Measurements from ENCODE around the gene DMBT1. TPM values are rescaled to one million over a fixed set of nuclear protein-coding genes. Genes with fewer than 3 reads are reported as not detected.

Gene DMBT1
- 100 to 1,000 TPM in 1 of 2 donors, 10 to 100 TPM in 1; 33.6 to 165 TPM for total RNA-seq

DNA sequence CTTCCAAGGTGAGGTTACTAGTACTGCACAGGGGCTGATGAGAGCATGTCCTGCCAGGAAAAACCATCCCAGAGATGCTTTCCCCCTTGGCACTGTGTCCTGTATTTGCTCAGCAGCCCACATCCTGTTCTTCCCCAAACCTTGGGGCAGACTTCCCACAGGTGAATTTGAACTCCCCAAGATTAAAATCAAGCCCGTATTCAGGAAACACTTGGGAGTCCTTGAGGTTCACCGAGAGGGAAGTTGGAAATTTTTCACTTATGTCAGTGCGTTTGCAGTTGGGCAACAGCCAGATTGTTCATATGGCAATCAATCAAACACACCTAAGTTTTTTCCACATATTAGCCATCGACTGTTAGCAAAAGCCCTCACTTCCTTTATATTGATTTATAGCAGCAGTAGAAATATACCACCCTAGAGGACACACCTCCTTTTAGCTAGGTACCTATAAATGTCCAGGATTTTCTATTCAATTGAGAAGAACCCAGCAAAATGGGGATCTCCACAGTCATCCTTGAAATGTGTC lies at the start of gene DMBT1:
Gene DMBT1 (plus strand): TSS at position 476 of the 526 bp plus-strand sequence. CDS start 17 bp downstream, at position 493.
- Histone ChIP-seq H3K9me3 (no peaks in the 10 kb centered on the region), H3K4me3 (peak within 1 kb of the TSS; percentile 2), H3K27ac (no peak within 1 kb of the TSS), H3K36me3 (no peaks in the 10 kb centered on the region), H3K4me1 (no peaks in the 10 kb centered on the region), H3K27me3 (no peaks in the 10 kb centered on the region), H3K9ac (ENCODE audit: low read depth in 2 of 2, low read length in 2 of 2) (no peak within 1 kb of the TSS)
- DNase-seq: no peak
- no peak for TF ChIP-seq CTCF (IDR thresholded peaks at IDR 0.05)
- intact Hi-C loops (cut with DNase I): loop anchor here (10.0 kb wide), 2 partner anchors 126 to 216 kb away; no protein-coding TSS in a partner anchor

- Histone ChIP-seq H3K9me3 (no peaks in the 10 kb centered on the region), H3K4me3 (no peak overlapping the region), H3K9ac (ENCODE audit: low read depth in 2 of 2, low read length in 2 of 2) (no peak overlapping the region), H3K27me3 (no peaks in the 10 kb centered on the region), H3K36me3 (no peaks in the 10 kb centered on the region), H3K4me1 (no peaks in the 10 kb centered on the region), H3K27ac (no peak overlapping the region)
- intact Hi-C loops (cut with DNase I): no loop called here
- TF ChIP-seq CTCF (IDR thresholded peaks at IDR 0.05): no peak
- DNase-seq: no peak
These were observed 47.5 kb upstream of the DMBT1 start for GRCh38 chr10:122513053-122513452.

GRCh38 chr10:122514045-122514840 lies 46.3 kb upstream of the DMBT1 start:
- no peak overlapping the region for H3K9ac ChIP-seq (ENCODE audit: low read depth in 2 of 2, low read length in 2 of 2)
- no peaks in the 10 kb centered on the region for H3K36me3 ChIP-seq
- TF ChIP-seq CTCF (IDR thresholded peaks at IDR 0.05): no peak
- no peak overlapping the region for H3K27ac ChIP-seq
- no peaks in the 10 kb centered on the region for H3K27me3 ChIP-seq
- H3K4me1 ChIP-seq: no peaks in the 10 kb centered on the region
- H3K4me3 ChIP-seq: no peak overlapping the region
- no peak for DNase-seq
- intact Hi-C loops (cut with DNase I): no loop called here
- no peaks in the 10 kb centered on the region for H3K9me3 ChIP-seq

DNA sequence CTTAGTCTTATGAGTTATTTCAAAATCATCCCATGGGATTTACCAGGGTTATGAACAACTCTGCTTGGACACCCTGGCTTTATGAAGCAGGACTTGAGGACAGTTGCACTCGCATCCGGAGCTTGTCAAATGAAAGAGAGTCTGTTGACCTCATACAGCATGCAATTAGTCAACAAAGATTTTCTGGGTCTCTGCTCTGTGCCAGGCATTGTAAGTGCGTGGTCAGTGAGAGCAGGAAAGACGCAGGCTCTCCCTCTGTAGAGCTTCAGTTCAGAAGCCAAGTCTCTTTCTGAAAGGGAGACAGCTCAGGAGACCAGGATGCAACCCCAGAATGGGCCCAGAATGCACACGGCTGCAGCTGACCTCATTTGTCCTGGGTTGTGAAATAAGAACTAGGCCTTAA lies 45.5 kb upstream of the DMBT1 start:
- H3K4me3 ChIP-seq: no peak overlapping the region
- no peaks in the 10 kb centered on the region for H3K4me1 ChIP-seq
- TF ChIP-seq CTCF (IDR thresholded peaks at IDR 0.05): no peak
- intact Hi-C loops (cut with DNase I): no loop called here
- no peak overlapping the region for H3K27ac ChIP-seq
- no peaks in the 10 kb centered on the region for H3K27me3 ChIP-seq
- no peaks in the 10 kb centered on the region for H3K9me3 ChIP-seq
- H3K9ac ChIP-seq (ENCODE audit: low read depth in 2 of 2, low read length in 2 of 2): no peak overlapping the region
- no peak for DNase-seq
- H3K36me3 ChIP-seq: no peaks in the 10 kb centered on the region

DNA sequence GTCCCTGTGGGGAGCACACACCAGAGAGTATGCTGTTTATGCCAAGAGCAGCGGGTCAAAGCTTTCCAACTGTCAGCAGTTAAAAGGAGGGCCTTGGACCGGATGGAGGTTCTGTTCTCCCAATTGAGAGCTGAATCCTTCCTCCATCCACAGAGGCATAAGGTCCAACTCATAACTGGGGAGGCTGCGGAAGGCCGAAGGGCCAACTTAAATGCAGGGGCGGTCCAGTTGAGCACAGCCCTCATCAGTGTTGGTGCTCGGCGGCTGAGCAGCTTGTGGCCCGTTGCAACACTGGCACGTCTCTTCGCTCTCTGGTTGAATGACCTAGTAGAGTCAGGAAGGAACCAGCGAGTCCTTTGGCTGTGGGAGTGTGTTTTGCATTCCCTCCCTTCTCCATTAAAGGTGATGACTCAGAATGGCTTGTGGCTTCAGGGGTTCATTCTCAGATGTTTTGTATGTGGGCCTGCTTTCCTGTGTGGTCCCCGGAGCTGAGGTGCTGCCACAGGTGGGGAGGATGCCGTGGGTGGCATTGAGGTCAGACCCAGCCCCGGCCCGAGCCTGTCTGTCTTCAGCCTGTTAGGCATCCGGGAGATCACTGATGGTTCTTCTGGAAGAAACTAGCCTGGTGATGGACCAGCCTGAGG lies 44.8 kb upstream of the DMBT1 start:
- H3K36me3 ChIP-seq: no peaks in the 10 kb centered on the region
- no peak overlapping the region for H3K4me3 ChIP-seq
- no peaks in the 10 kb centered on the region for H3K9me3 ChIP-seq
- no peaks in the 10 kb centered on the region for H3K27me3 ChIP-seq
- TF ChIP-seq CTCF (IDR thresholded peaks at IDR 0.05): no peak
- H3K27ac ChIP-seq: no peak overlapping the region
- H3K4me1 ChIP-seq: no peaks in the 10 kb centered on the region
- intact Hi-C loops (cut with DNase I): no loop called here
- no peak overlapping the region for H3K9ac ChIP-seq (ENCODE audit: low read depth in 2 of 2, low read length in 2 of 2)
- no peak for DNase-seq
